GM21367 (cell line): ENCODE results near the gene MRAS.

ENCODE experiments used
- ATAC-seq: cut with Tn5 transposase; IDR thresholded peaks from one replicate; pipeline ENCODE4 v1.9.1; 2021; ENCODE audit not compliant: unreplicated experiment

MRAS gene

DNA sequence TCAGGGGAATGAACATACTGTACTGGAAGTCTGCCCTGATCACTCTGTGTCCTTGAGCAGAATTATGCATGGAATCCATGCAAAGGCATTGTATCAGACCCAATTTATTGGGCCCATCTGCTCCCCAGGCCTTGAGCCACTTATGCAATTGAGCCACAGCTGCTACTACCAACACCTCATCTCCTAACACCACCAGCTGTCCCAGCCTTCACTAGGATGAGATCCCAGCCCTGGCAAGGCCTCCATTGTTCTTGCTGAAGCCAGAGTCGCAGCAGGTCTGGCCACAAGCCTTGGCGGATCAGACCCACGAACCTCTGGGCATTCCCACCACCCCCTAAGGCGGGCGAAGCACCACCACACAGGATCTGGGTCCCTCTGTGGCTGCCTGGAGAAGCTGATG lies 9.6 kb upstream of the MRAS start:
- no peak for ATAC-seq

DNA sequence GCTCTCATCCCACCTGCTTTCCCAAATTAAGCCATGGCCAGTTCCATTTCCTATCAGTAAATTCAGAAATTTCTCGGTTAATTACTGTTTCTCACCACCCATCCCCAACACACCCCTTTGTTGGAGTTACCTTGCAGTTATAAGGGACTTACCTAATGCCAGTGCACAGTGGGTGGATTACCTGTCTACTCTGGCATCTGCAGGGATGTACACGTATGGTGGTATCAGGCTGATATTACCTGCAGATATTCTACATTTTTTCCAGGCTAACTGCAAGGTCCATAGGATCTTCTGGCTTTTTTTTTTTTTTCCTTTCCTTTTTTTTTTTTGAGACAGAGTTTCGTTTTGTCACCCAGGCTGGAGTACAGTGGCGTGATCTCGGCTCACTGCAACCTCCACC lies 7.9 kb upstream of the MRAS start:
- no peak for ATAC-seq

DNA sequence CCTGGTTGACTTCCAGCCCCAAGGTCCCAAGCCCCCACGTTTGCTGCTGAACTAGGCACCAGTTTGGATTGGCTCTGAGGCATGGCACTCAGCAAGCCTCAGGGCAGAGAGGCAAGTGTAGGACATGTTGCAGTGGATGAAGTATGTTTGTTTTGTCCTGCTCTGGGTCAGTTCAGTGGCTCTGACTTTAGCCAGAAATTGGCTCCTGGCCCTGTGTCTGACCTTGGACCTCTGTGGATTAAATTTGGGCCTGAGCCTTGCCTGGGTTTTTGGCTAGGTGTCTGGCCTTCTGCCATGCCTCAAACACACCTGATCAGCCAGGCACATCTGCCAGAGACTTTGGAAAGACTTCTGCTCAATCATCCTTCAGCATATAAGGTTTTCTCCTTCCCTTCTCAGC lies 3.6 kb upstream of the MRAS start:
- ATAC-seq, result no peak

DNA sequence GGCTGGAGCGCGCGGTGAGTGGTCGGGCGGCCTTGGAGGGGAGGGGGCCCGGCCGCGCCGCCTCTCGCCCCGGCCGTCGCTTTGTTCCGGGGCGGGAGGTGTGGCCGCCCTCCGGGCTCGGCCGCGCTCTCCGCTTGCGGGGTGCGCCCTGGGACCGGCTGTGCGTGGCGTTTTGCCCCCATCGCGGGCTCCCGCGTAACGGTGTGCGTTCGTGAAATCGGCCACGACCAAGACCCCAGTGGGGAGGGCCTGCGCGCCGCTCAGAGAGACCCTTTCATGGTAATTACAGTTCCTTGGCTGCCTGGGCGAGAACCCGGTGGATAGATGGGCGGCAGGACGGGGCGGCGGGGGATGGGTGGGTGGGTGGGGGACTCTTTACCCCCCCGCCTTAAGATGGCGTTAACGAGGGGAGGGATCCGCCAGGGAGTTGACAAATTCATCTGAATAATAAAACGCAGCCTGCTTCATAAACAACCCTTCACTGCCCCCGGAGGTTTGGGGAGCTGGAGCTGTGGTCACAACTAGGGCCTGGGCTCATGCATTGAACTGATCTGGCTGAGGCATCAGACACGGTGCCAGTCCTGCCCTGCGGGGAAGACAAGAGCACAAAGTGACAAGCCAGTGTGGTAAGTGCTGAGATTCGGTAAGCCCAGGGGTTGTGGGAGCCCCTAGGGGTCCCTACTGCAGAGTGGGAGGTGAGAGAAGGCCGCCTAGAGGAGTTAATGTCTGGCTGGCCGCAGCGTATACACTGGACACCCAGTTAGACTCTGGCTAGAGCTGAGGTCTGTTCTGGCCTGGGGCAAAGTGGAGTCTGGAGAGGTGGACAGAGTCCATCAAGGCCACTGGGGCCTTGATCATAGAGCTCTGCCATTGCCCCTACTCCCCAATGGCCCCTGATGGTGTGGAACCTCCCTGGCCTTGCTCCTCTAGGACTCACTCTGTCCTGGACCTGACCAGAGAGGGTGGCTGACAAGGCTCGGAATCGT lies 668 bp downstream of the MRAS start:
- no peak for ATAC-seq

DNA sequence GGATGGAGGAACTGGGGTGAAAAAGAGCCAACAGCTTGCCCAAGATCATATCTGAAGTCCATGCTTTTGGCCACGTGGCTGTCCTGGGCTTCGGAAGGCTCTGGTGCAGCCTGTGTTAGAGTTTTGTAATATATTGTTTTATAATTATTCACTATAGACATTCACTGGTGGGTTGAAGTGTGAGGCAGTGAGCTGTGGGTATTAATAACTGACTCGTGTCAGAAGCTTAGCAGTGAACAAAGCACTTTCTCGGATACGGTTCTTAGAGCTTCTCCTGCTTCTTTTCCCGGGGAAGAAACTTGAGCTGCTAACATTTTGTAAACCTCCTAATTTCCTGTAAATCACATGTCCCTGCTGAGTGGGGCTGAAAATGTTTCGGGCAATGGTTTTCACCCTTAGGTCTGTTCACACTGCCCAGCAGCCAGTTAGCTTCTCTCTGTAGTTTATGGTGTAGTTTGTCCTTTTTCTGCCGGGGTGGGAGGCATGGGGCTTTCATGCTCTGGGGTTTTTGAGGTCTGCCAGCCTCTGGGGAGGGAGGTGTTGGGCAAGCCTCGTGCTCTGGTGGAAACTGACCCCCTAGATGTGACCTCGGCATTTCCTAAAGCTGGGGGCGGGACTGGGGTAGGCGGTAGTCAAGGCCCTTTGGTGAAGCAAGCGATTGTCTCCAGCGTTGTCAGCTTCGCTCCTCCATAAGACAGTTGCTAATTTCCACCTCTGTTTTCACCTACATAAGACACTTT lies 1.7 kb downstream of the MRAS start:
- ATAC-seq, result no peak

DNA sequence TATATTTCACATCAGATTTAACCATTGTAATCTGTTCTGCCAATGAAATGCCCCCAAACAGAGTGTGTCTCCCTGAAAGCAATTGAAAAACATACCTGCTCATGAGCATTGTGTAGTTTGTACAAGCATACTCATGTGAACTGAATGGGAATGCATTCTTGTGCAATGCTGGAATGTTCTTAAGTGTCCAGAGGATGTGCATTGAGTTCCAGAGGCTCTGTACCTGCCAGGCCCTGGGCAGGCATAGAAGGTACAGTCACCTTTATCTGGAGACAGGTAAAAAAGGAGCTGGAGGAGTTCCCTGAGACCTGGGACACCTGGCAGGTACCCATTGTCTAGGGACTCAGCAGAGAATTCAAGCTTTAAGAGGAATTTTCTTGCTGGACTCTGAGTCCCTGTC lies 2.8 kb downstream of the MRAS start:
- no peak for ATAC-seq

DNA sequence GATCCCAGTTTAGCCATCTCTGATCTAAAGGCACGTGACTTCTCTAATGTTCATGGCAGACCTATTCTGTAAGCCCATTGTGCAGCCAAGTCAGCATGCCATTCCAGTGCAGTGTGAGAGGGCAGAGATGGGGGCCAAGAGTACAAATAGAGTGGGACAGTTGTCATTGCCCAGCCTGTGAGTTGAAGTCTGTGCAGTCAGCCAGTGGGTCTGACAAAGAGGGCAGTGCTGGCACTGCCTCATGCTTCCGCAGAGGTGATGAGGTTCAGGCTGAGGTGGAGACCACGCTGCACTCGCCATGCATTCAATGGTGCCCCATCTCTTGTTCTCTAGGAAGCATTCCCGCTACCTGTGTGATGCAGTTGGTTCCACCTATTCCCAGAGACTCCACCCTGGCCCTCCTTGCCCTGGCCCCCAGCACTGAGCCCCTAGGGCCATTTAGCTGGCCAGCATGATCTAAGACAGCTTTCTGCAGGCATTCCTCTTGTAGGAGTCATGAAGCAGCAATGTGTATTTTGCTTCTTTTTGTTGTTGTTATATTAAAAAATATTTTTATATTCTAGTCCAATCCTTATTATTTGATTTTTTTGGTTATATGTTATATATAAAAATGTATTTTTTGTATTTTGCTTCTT lies 3.7 kb downstream of the MRAS start:
- ATAC-seq, result no peak

DNA sequence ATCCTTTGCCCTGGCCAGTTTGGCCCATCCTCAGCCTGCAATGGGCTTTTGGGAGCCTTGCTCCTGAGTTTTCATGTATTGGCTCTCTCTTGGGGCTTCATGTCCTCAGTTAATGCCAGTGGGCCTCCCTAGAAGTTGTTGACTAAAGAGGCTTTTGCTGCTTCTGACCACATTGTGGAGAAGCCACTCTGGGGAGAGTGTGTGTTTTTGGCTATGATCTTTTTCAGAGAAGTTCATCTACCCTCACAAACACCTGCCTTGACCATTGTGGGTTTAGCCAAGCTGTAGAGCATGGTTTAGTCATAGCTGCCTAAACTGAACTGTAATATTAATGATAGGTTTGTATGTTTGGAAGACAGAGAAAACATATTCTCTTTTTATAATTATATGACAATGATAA lies 6.0 kb downstream of the MRAS start:
- no peak for ATAC-seq

DNA sequence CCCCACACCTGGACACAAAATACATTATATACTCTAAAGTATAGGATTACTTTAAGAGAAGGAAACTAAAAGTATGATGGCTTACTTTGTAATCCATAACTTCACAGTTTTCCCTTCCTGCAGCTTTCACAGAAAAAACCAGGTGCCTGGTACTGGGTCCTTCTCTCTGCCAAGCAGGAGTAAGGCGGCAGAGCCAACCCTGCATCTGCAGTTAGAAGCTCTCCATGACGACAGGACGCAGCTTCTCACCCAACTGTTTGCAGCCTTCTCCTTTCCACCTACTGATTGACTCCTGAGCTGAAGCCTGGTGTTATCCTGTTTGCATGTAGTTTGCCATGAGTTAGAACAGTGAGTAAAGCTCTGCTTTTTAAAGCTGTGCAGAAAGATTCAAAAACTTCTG lies 6.7 kb downstream of the MRAS start:
- no peak for ATAC-seq

DNA sequence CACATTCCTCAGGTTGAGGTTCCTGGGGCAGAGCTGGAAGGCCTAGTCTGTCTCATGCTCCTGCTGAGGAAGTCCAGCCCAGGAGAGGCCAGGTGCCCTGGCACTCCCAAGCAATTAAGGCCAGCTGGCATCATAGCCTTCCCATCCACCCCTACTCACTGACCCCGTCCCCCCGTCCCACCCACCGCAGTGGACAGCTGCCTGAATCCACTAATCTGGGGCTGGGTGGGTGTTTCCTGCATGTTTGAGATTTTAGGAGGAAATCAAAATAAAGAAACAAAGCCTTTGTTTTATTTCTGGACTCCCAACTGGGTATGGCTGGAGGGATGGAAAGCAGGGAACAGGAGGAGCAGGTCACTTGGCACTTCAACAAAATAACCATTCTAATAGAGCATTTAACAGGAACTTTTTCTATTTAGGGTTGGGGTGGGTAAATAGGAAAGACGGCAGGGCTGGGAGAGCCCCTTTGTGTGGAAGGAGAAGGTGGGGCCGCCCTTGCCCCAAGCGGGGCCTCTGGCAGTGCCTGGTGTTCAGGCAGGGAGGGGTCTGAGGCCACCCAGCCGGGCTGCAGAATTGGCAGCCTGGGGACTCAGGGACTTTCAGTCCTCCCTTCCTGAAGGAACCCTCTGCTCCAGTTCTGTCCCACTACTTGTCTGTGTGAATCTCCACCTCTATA lies 8.5 kb downstream of the MRAS start:
- ATAC-seq, result no peak

DNA sequence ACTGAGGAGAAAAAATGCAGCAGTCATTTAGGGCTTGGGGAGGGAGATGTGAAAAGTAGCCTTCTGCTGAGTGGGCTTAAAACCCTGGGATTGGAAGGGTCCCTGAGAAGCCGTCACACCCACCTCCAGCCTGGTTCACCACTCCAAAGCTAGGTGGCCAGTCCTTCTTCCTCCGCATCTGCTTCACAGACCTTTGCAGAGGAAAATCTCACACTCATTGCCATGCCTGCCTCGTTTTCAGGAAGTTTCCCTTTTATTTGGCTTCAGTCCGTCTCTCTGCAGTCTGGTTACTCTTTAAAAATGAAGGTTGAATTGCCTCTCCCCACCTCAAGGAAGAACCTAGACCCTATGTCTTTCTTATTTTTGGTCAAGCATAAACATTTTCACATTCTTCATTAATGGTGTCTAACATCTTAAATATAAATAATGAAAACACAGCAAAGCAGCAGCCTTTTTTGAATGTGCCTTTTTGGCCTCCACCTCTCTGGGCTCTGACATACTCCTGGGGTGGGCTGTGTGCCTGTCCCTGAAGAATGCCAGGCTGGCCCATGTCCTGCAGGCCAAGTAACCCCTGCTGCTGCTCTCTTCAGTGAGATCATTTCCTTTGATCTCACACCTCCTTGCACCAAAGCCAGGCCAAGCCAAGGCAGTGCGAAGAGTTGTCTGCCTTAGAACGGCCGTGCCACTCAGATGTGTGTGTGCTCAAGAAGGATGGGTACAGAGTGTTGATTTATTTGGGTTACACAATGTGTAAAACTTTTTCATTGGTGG lies 11.0 kb downstream of the MRAS start:
- no peak for ATAC-seq

DNA sequence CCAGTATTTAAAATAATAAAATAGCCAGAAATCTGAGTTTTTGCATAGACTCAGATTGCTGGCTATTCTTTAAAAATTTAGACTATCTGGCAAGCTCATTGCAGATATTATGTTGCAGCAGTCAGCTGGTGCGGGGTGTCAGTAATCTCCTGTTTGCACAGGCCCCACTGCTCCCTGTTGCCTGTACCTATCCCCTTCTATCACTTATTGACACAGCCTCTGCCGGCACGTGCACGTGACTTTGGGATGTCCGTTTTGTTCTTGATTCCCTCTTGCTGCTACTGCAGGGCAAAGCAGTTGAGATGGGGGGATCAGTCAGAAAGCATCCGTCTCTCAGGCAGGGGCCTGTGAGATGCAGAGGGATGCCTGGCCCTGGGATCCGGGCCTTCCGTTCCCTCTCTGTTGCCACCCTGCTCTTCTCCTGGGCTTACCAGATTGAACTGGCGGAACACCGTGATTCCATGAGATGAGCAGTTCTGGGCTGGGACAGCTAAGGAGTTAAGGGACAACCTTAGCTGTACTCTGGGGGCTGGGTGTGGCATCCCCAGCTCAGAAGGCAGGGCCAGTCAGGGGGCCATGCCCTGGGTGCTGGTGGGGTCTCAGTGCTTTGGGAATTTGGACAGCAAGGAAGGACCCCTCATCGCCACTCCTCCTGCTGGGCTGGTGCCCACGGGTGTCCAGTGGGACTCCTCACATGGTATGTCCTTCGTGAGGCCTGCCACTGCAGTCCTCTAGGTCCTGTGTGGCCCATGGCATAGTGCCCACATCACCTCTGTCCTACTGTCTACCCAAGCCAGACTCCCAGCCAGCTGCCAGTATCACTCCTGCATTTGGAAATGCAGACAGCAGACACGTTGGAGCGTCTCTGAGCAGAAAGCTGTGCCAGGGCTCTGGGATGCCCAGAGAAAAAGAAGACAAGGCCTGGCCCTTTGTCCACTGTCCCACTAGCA lies 11.8 kb downstream of the MRAS start:
- ATAC-seq, result no peak

DNA sequence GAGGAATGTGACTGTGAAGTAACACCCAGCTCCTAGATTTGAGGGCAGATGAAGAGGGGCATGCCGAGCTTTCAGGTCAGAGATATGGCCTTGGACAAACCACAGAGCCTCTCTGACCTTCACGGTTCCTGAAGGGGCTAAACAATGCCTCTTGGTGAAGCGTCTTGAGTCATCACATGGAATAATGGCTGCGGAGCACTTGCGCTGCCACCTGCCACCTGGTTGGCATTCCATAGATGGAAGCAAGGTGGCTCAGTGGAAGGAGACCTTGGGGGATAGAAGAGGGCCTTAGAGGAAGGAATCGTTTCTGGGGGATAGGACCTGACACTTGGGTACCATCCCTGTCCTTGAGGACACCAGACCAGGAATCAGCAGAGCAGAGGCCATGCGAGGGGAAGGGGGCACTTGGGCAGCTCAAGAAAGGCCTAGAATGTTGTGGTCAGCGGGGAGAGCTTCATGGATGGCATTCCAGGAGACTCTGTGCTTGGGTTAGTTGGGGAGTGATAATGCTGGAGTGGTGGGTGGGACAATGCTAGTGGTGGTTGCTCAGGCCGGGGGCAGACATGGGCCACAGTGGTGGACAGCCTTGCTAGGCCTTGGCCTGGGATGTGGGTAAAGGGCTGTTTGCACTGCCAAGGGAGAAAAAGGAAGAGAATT lies 12.6 kb downstream of the MRAS start:
- ATAC-seq, result no peak

DNA sequence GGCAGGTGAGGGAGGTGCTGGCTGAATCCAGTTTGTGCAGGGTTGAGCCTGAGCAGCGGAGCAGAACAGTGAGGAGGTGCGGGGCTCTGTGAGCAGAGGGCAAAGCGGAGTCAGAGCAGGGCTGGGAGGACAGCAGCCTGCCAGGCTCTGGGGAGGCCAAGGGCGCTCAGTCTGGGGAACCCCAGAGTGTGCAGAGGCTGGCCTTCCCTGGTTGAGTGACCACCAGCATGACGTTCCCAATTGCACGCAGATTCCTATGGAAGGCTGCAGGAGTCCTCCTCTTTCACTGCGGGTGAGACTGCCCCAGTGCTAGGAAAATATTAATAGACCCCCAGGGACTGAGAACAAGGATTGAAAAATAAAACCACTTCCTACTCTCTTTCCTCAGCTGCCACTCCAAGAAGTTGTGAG lies 13.2 kb downstream of the MRAS start:
- ATAC-seq, result no peak

DNA sequence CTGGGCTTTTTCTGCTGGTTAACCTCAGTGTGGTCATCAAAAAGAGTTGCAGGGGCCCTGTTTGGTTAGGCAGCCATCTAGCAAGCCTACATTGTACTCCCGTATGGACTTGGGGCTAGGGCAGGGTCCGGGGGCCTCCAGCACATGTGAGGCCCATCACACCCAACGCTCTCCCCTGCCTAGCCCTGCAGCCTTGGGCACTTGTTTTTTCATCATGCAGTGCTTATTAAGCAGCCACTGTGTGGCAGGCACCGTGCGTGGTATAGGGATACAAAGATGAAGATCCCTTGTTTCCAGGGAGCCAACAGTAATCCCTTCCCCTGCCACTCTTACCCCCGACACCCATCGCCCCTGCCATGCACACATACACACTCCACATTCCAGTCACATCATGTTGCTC lies 14.2 kb downstream of the MRAS start:
- ATAC-seq, result no peak

DNA sequence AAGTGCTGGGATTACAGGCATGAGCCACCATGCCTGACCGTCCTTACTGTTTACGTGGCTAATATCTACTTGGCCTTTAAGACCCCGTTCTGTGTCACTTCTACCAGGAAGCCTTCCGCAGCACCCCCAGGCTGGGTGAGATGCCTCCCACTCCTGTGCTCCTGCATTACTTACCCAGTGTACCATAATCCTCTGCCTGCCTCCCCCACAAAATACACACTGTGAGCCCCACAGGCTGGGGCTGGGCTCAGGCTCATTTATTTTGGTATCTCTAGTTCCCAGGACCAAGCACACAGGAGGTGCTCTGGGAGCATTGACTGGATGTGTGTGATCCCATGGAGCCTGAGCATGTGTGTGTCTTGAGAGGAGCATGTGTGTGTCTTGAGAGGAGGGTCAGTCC lies 14.9 kb downstream of the MRAS start:
- ATAC-seq, result no peak

DNA sequence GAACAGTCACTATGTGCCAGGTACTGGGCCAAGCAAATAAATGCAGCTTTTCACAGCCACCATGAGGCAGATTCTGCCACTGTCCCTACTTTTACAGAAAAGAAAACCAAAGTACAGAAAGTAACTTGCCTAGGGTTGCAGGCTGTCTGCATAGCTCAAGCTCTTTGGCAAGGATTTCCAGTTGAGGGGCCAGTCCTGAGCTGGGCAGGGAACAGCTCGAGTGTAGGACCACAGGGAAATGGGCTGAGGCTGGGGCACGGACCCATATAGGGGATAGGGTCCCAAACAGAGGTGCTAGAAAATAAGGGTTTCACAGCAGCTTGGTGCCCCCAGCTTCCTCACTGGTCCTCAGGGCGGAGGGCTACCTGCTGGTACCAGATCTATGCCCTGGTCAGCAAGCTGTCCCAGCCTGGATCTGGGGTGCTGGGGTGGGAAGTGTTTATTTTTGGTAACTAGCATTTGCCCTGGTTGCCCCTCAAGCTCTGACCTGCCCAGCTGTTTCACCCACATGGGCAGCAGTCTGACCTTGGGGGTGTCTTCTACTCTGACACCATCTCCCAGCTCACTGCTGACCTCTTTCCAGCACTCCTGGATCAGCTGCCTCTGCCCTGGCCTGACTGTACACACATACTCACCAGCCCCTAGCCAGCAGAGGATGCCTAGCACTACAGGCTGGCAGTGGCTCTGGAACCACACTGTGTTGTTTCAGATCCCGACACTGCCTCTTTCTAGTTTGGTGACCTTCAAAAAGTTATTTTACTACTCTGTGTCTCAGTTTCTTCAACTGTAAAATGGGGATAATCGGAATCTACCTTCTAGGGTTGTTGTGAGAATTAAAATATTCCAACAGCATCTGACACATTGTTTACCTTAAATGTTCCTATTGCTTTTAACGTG lies 16.2 kb downstream of the MRAS start:
- ATAC-seq, result no peak

DNA sequence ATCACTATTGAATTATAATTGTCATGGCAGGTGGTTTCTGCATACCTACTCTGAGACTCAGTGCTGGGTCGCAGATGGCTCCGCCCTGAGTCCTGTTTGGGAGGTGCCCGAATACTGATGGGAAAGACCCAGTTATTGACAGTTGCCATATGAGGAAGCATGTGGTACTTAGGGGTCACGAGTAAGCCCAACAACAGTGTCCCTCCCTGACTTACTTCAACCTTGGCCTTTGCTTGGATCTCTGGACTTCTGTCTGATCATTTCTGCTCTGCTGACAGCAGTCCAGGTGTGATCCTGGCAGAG lies 16.8 kb downstream of the MRAS start:
- ATAC-seq, result no peak
